HL-60 (cell line): Measurements from ENCODE around the gene NOVA2.

Experiments used
- DNase-seq, 2 experiments: peaks; one replicate each; pipeline ENCODE4 v3.0.0-alpha.2; 2010 to 2020; ENCODE audit warnings: low read depth in 1 of 2, low spot score in 1 of 2
- H3K27ac ChIP-seq: fragments of 250-450 bp; sonication (Bioruptor Pico); replicated peaks from 2 replicates; pipeline ENCODE4 v1.5.1; 2020; ENCODE audit warnings: mild to moderate bottlenecking, moderate library complexity
- H3K27me3 ChIP-seq: fragments of 250-450 bp; sonication (Bioruptor Pico); 2 replicates; pipeline ENCODE4 v1.5.1; 2021; ENCODE audit warnings: mild to moderate bottlenecking, moderate library complexity; ENCODE audit not compliant: insufficient read depth, poor library complexity, severe bottlenecking
- H3K4me3 ChIP-seq: replicated peaks from 2 replicates; pipeline ENCODE4 v1.5.1; 2011; ENCODE audit warnings: mild to moderate bottlenecking, control low read depth, low read length; ENCODE audit not compliant: insufficient read depth
- CTCF ChIP-seq: IDR thresholded peaks from one replicate; pipeline ENCODE4 v1.5.1; 2011; ENCODE audit warnings: low read length, control low read depth, inconsistent platforms; ENCODE audit not compliant: insufficient read depth
- GABPA ChIP-seq: IDR thresholded peaks from 2 replicates; pipeline ENCODE4 v1.6.1; 2012; ENCODE audit warnings: low read depth
- POLR2AphosphoS5 ChIP-seq: IDR thresholded peaks from 2 replicates; pipeline ENCODE4 v1.6.1; 2012; ENCODE audit warnings: low read depth
- SPI1 ChIP-seq: IDR thresholded peaks from 2 replicates; pipeline ENCODE4 v1.6.1; 2012; ENCODE audit warnings: low read depth, mild to moderate bottlenecking, borderline replicate concordance
- TF ChIP-seq, protein P1 (sequence below): IDR thresholded peaks from 2 replicates; pipeline ENCODE4 v1.6.1; 2012; ENCODE audit warnings: low read depth; ENCODE audit not compliant: insufficient replicate concordance

Gene NOVA2

DNA sequence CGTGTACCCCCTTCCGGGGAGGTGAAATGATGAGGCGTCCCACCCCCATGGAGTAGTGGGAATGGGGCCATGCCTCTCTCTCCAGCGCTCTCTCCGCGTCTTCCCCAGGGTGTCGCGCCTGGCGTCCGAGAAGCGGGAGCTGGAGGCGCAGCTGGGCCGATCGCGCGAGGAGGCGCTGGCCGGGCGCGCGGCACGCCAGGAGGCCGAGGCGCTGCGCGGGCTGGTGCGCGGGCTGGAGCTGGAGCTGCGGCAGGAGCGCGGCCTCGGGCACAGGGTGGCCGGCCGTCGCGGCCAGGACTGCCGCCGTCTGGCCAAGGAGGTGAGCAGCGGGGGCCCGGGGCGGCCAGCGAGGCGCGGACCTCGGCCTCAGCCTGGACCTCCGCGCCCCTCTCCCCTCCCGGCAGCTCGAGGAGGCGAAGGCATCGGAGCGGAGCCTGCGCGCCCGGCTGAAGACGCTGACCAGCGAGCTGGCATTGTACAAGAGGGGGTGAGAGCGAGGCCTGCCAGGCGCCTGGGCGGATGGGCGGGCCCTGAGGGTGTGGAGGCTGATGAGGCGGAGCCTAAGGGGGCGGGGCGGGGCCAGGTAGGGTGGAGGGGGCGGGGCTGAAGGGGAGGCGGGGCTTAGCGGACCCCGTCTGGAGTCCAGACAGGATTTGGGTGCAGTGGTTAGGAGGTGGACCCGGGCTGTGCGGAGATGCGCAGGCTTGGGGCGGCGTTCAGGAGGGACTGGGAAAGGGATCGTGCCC is 41.4 kb upstream of the NOVA2 start:
- Histone ChIP-seq H3K4me3 (no peak overlapping the region), H3K27ac (no peak overlapping the region), H3K27me3 (no peaks in the 10 kb centered on the region)
- TF ChIP-seq SPI1, result no peak
- no peak for TF ChIP-seq POLR2AphosphoS5
- TF ChIP-seq, protein P1, sequence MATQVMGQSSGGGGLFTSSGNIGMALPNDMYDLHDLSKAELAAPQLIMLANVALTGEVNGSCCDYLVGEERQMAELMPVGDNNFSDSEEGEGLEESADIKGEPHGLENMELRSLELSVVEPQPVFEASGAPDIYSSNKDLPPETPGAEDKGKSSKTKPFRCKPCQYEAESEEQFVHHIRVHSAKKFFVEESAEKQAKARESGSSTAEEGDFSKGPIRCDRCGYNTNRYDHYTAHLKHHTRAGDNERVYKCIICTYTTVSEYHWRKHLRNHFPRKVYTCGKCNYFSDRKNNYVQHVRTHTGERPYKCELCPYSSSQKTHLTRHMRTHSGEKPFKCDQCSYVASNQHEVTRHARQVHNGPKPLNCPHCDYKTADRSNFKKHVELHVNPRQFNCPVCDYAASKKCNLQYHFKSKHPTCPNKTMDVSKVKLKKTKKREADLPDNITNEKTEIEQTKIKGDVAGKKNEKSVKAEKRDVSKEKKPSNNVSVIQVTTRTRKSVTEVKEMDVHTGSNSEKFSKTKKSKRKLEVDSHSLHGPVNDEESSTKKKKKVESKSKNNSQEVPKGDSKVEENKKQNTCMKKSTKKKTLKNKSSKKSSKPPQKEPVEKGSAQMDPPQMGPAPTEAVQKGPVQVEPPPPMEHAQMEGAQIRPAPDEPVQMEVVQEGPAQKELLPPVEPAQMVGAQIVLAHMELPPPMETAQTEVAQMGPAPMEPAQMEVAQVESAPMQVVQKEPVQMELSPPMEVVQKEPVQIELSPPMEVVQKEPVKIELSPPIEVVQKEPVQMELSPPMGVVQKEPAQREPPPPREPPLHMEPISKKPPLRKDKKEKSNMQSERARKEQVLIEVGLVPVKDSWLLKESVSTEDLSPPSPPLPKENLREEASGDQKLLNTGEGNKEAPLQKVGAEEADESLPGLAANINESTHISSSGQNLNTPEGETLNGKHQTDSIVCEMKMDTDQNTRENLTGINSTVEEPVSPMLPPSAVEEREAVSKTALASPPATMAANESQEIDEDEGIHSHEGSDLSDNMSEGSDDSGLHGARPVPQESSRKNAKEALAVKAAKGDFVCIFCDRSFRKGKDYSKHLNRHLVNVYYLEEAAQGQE, result no peak
- no peak for TF ChIP-seq CTCF
- TF ChIP-seq GABPA, result no peak
- DNase-seq, result no peak

GRCh38 chr19:46014534-46014933 is 40.9 kb upstream of the NOVA2 start:
- no peak for DNase-seq
- H3K4me3 ChIP-seq, result no peak overlapping the region
- no peak overlapping the region for H3K27ac ChIP-seq
- no peak for TF ChIP-seq POLR2AphosphoS5
- no peak for TF ChIP-seq SPI1
- no peak for TF ChIP-seq GABPA
- no peak for TF ChIP-seq CTCF
- TF ChIP-seq, protein P1, result no peak
- H3K27me3 ChIP-seq, result no peaks in the 10 kb centered on the region

DNA sequence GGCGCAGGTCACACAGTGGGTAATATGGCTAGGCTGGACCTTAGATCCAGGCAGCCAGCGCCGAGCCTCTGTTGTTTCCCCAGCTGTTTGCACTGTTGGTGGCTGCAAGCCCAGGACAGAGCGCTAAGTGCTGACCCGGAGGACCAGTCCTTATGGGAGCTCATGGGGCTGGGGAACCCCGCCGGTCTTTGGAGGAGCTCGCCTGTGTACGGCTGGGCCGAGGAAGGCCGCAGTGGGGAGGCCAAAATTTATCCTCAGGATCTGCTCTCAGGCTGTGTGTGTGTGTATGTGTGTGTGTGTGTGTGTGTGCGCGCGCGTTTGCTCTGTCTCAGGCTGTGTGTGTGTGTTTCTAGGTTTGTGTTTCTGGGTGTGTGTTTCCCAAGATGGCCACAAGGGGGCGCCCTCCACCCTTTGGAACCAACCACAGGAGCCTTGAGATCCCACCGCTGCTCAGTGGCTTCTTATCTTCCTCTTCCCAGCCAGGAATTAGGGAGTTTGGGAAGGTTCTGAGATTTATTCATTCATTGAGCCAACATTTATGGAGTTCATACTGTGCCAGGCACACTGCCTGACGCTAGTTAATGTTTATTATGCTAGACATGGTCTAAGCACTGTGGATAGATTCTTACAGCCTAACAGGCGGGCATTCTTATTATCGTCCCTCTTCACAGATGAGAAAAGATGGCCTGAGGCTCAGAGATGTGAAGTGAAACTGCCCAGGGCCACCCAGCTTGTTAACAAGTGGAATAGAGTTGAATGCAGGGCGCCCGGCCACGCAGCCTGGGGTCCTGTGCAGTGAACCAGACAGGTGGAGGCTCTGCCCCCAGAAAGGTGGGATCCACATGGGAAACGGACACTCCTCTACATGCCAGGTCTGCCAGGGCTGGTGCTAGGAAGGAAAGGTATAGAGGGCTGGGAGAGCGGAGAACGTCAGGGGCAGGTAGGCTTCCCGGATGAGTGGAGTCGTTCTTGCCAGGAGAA is 36.2 kb upstream of the NOVA2 start:
- Histone ChIP-seq H3K27ac (no peak overlapping the region), H3K27me3 (no peaks in the 10 kb centered on the region), H3K4me3 (no peak overlapping the region)
- TF ChIP-seq, protein P1, result no peak
- TF ChIP-seq CTCF, result peak; percentile 48
- DNase-seq, result peak; percentile 38 to 72
